K562 (cell line): ENCODE measurements around the gene MEAF6. TPM values are rescaled to one million over a fixed set of nuclear protein-coding genes. Genes with fewer than 3 reads are reported as not detected.

Source experiments
- CHD4 ChIP-seq: fragments of 200-600 bp; sonication (generic); IDR thresholded peaks from 3 replicates; pipeline ENCODE4 v1.6.1; 2012; ENCODE audit warnings: low read depth, mild to moderate bottlenecking, mixed read lengths, low read length, inconsistent platforms; ENCODE audit not compliant: insufficient read depth, insufficient replicate concordance, poor library complexity, severe bottlenecking
- DDX20 ChIP-seq: fragments of 450-650 bp; IDR thresholded peaks from 2 replicates; pipeline ENCODE4 v1.6.1; 2016; ENCODE audit warnings: missing genetic modification characterization, low read depth, mild to moderate bottlenecking, missing compliant biosample characterization, moderate library complexity
- DEAF1 ChIP-seq: fragments of 450-650 bp; formaldehyde crosslinking; IDR thresholded peaks from 2 replicates; pipeline ENCODE4 v1.4.0; 2020; ENCODE audit warnings: mild to moderate bottlenecking, moderate library complexity
- E2F3 ChIP-seq: fragments of 250-450 bp; sonication (Bioruptor Pico); IDR thresholded peaks from 2 replicates; pipeline ENCODE4 v1.4.0; 2020; ENCODE audit warnings: mild to moderate bottlenecking
- FIP1L1 ChIP-seq: fragments of 200-400 bp; formaldehyde crosslinking; IDR thresholded peaks from 2 replicates; pipeline ENCODE4 v1.6.1; 2018; ENCODE audit warnings: mild to moderate bottlenecking, low read depth, low read length; ENCODE audit not compliant: poor library complexity, severe bottlenecking
- GATA2 ChIP-seq: sonication (generic); formaldehyde crosslinking; IDR thresholded peaks from 2 replicates; pipeline ENCODE4 v1.4.0; 2020; ENCODE audit warnings: mild to moderate bottlenecking, missing genetic modification reagents
- HNRNPUL1 ChIP-seq: fragments of 200-400 bp; formaldehyde crosslinking; IDR thresholded peaks from 2 replicates; pipeline ENCODE4 v1.6.1; 2017; ENCODE audit warnings: low read length
- KHSRP ChIP-seq: fragments of 450-650 bp; IDR thresholded peaks from 2 replicates; pipeline ENCODE4 v1.6.1; 2017
- MCM3 ChIP-seq: fragments of 450-650 bp; IDR thresholded peaks from 2 replicates; pipeline ENCODE4 v1.6.1; 2016
- MED1 ChIP-seq: sonication (generic); formaldehyde crosslinking; IDR thresholded peaks from 2 replicates; pipeline ENCODE4 v1.8.1; 2023; ENCODE audit warnings: missing genetic modification reagents, borderline replicate concordance
- NFIX ChIP-seq: fragments of 250-450 bp; sonication (Bioruptor Pico); IDR thresholded peaks from 2 replicates; pipeline ENCODE4 v1.4.0; 2020; ENCODE audit warnings: low read depth, mild to moderate bottlenecking, moderate library complexity
- PHTF2 ChIP-seq: fragments of 250-450 bp; sonication (Bioruptor Pico); IDR thresholded peaks from 2 replicates; pipeline ENCODE4 v1.5.0; 2021; ENCODE audit warnings: mild to moderate bottlenecking
- RAD51 ChIP-seq: fragments of 450-650 bp; IDR thresholded peaks from 2 replicates; pipeline ENCODE4 v1.7.1; 2016; ENCODE audit warnings: low read depth, mild to moderate bottlenecking, borderline replicate concordance
- RFX7 ChIP-seq: fragments of 250-450 bp; sonication (Bioruptor Pico); IDR thresholded peaks from 2 replicates; pipeline ENCODE4 v1.5.1; 2021; ENCODE audit warnings: mild to moderate bottlenecking
- TCF7L2 ChIP-seq: fragments of 150-350 bp; IDR thresholded peaks from 2 replicates; pipeline ENCODE4 v1.6.1; 2016; ENCODE audit warnings: low read depth, mild to moderate bottlenecking, low read length, moderate library complexity
- TCFL5 ChIP-seq: fragments of 250-450 bp; sonication (Bioruptor Pico); conservative IDR thresholded peaks from 2 replicates; pipeline ENCODE4 v1.6.1; 2021; ENCODE audit warnings: mild to moderate bottlenecking, moderate library complexity, matching md5 sums
- TEAD1 ChIP-seq, 2 experiments: fragments of 450-650 bp in 1 of 2; sonication (generic) in 1 of 2; formaldehyde crosslinking; IDR thresholded peaks; 2 replicates each; pipeline versions ENCODE4 v1.4.0 to v1.8.0; 2020 to 2022; ENCODE audit warnings: mild to moderate bottlenecking in 2 of 2, missing genetic modification reagents in 1 of 2
- TFAM ChIP-seq: fragments of 250-450 bp; sonication (Bioruptor Pico); conservative IDR thresholded peaks from 2 replicates; pipeline ENCODE4 v1.5.0; 2021; ENCODE audit warnings: mild to moderate bottlenecking, moderate library complexity
- ZNF280A ChIP-seq: fragments of 450-650 bp; IDR thresholded peaks from 2 replicates; pipeline ENCODE4 v1.6.1; 2018; ENCODE audit warnings: mild to moderate bottlenecking, low read depth; ENCODE audit not compliant: partially characterized antibody
- polyA plus RNA-seq, 8 experiments: library from polyadenylated mRNA; depleted of rRNA in 4 of 8; stranded (reverse) in 5 of 8; unstranded in 3 of 8; fragments of >200 nt; fragmentation: Nextera tagmentation in 2 of 8; fragmentation: Illumina TruSeq in 1 of 8; extraction: Ambion mirVana in 2 of 8; extraction: Trizol in 1 of 8; gene quantifications; 2 replicates each; pipeline versions ENCODE4 v1.2.1 to v1.2.3, GENCODE V29; 2011 to 2014; ENCODE audit warnings: inconsistent platforms in 1 of 8, missing spikeins in 1 of 8
- total RNA-seq, 7 experiments: library from RNA; depleted of rRNA in 6 of 7; stranded (reverse); fragments of >200 nt in 6 of 7; fragmentation: Illumina TruSeq in 2 of 7; extraction: Trizol in 2 of 7; gene quantifications; 2 replicates each; pipeline versions ENCODE4 v1.2.1 to v1.2.3, GENCODE V29; 2011 to 2021; ENCODE audit warnings: low replicate concordance in 1 of 7
- TF ChIP-seq, protein P1 (sequence below): fragments of 450-650 bp; IDR thresholded peaks from 2 replicates; pipeline ENCODE4 v1.6.1; 2017; ENCODE audit warnings: antibody characterized with exemption, mild to moderate bottlenecking
- TF ChIP-seq, protein P2 (sequence below): fragments of 250-450 bp; sonication (Bioruptor Pico); IDR thresholded peaks from 2 replicates; pipeline ENCODE4 v1.8.0; 2021; ENCODE audit warnings: moderate library complexity, mild to moderate bottlenecking, inconsistent platforms

Gene MEAF6
- total and polyA plus RNA-seq, 9 of the 15 experiments (the other 6 are each of a cell fraction or from before 2014, with no cell fraction given), result 55.0 to 151 (median 92.3) TPM

GRCh38 chr1:37514350-37515184 lies at the start of gene MEAF6 (continued):
- TF ChIP-seq, protein P1, sequence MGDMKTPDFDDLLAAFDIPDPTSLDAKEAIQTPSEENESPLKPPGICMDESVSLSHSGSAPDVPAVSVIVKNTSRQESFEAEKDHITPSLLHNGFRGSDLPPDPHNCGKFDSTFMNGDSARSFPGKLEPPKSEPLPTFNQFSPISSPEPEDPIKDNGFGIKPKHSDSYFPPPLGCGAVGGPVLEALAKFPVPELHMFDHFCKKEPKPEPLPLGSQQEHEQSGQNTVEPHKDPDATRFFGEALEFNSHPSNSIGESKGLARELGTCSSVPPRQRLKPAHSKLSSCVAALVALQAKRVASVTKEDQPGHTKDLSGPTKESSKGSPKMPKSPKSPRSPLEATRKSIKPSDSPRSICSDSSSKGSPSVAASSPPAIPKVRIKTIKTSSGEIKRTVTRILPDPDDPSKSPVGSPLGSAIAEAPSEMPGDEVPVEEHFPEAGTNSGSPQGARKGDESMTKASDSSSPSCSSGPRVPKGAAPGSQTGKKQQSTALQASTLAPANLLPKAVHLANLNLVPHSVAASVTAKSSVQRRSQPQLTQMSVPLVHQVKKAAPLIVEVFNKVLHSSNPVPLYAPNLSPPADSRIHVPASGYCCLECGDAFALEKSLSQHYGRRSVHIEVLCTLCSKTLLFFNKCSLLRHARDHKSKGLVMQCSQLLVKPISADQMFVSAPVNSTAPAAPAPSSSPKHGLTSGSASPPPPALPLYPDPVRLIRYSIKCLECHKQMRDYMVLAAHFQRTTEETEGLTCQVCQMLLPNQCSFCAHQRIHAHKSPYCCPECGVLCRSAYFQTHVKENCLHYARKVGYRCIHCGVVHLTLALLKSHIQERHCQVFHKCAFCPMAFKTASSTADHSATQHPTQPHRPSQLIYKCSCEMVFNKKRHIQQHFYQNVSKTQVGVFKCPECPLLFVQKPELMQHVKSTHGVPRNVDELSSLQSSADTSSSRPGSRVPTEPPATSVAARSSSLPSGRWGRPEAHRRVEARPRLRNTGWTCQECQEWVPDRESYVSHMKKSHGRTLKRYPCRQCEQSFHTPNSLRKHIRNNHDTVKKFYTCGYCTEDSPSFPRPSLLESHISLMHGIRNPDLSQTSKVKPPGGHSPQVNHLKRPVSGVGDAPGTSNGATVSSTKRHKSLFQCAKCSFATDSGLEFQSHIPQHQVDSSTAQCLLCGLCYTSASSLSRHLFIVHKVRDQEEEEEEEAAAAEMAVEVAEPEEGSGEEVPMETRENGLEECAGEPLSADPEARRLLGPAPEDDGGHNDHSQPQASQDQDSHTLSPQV, result peak; percentile 95
- TF ChIP-seq, protein P2, sequence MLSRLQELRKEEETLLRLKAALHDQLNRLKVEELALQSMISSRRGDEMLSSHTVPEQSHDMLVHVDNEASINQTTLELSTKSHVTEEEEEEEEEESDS (CRISPR knock-in tag), result no peak
- peak; percentile 97 for TF ChIP-seq FIP1L1
- no peak for TF ChIP-seq NFIX (CRISPR knock-in tag)
- TF ChIP-seq E2F3 (CRISPR knock-in tag), result 0 out of 2 replicates have a peak, but pooled peaks have one; percentile 27
- no peak for TF ChIP-seq KHSRP
- TF ChIP-seq CHD4, result no peak
- TF ChIP-seq TEAD1 (CRISPR knock-in tag; IDR thresholded peaks at IDR 0.05), result peak in 1 of 2 experiments; percentile 36; a peak in 1 of 4 replicates
- TF ChIP-seq GATA2 (CRISPR knock-in tag), result no peak
- TF ChIP-seq HNRNPUL1, result no peak
- no peak for TF ChIP-seq MED1 (CRISPR knock-in tag)
- no peak for TF ChIP-seq PHTF2 (CRISPR knock-in tag)
- no peak for TF ChIP-seq DEAF1 (CRISPR knock-in tag)
- no peak for TF ChIP-seq ZNF280A
- TF ChIP-seq TCF7L2, result no peak
- no peak for TF ChIP-seq TCFL5
- no peak for TF ChIP-seq RAD51
- TF ChIP-seq TFAM (CRISPR knock-in tag), result no peak
- no peak for TF ChIP-seq RFX7 (CRISPR knock-in tag)
- TF ChIP-seq DDX20 (tag), result no peak
- no peak for TF ChIP-seq MCM3
